ENCODE measurements around the gene MCM3AP.
"Not testable (repeated sequence)": the region's sequence is repeated elsewhere in the genome, so short reads cannot be mapped to it uniquely, and the experiment has no call there.

Gene MCM3AP

GRCh38 chr21:46243960-46244361 is 41.5 kb downstream of the MCM3AP start:
- no peak for DNase-seq (ENCODE audit: low read depth, low spot score)

- no peak for DNase-seq (ENCODE audit: low read depth, low spot score)
These were observed 42.1 kb downstream of the MCM3AP start for GRCh38 chr21:46243325-46243724.

DNA sequence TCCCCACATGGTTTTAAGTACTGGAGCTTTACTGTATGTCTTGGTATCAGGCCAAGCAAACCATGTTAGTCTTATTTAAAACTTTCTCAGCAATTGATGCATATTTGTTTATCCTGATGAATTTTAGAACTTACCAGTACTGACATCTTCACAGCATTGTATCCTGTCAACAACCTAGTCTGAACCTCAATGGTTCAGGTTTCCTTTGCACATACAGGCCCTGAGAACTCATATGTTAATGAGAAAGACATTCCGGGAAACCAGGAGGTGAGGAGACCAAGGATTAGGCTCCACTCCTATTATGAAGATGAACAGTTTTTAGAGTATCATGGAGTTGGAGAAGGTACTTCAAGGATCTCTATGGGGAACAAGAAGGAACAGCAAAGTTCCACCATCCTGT is 43.8 kb downstream of the MCM3AP start:
- not testable (repeated sequence) for DNase-seq (ENCODE audit: low read depth, low spot score)

GRCh38 chr21:46239817-46240325 is 45.5 kb downstream of the MCM3AP start:
- DNase-seq (ENCODE audit: low read depth, low spot score), result no peak

DNA sequence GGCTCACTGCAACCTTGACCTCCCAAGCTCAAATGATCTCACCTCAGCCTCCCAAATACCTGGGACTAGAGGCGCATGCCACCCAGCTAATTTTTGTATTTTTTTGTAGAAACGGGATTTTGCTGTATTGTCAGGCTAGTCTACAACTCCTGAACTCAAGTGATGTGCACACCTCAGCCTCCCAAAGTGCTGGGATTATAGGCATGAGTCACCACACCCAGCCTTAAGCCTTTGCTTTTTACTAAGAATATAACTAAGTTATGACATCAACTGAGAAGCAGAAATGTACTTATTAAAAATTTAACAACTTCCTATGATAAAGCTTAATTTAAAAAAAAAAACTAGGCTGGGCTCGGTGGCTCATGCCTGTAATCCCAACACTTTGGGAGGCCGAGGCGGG is 47.9 kb downstream of the MCM3AP start:
- DNase-seq (ENCODE audit: low read depth, low spot score), result no peak

DNA sequence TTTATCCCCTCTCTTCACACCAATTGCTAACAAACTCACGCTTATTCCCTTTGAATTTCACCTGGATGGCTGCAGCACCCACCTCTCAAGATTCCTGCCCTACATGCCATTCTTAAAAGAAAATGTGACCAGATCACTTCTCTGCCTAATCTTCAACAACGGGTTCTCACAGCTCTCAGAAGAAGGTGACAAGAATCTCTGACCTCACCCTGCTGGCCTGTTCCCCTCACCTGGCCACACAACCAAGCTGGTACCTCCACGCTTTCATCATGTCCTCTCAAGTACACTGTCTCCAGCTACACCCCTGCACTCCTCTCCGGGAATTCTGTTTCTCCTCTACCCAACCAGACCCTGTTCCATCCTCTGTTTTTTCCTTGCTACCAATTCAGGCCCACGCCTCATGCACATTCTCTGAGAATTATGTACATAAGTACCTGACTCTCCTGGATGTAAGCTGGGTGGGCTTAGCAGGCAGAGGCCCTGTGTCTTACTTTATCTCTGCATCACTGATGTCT is 50.9 kb downstream of the MCM3AP start:
- DNase-seq (ENCODE audit: low read depth, low spot score), result no peak

- DNase-seq (ENCODE audit: low read depth, low spot score), result no peak
These were observed 55.5 kb downstream of the MCM3AP start for GRCh38 chr21:46229923-46230260.

- DNase-seq (ENCODE audit: low read depth, low spot score), result no peak
These were observed 56.1 kb downstream of the MCM3AP start for GRCh38 chr21:46229133-46229922.

DNA sequence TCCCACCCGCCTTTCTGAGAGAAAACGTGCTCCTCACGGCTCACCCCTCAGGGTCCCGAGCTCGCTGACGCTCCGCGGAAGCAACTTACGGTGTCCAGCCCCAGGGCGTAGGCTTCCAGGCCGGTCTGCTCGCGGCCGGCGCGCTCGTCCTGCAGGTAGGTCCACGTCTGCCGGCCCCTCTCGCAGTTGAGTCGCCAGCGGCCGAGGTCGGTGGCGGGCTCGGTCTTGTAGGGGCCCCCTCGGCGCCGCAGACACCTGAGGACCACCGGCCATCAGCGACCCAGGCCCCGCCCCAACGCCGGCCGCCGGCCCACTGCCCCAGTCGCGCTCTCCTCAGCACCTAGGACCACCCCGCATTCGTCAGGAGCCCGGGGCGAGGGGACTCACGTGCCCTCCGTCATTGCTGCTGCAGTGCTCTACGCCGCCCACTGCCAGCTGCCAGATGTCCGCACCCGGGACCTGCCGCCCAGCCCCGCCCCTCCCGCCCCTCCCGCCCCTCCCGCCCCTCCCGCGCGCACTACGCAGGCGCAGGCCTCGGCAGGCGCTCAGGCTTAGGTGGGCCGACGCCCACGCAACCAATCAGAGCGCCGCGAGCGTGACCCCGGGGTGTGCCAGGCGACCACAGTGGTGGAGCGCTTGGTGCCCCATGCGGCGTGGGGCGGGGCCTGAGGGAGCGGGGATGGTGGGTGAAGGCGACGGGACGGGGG is 56.9 kb downstream of the MCM3AP start, which contains the start of gene LSS:
TSS of gene LSS (minus strand) at position 430 of the 707 bp plus-strand sequence. CDS start at position 401, 29 bp downstream.
- DNase-seq (ENCODE audit: low read depth, low spot score), result peak; percentile 96

DNA sequence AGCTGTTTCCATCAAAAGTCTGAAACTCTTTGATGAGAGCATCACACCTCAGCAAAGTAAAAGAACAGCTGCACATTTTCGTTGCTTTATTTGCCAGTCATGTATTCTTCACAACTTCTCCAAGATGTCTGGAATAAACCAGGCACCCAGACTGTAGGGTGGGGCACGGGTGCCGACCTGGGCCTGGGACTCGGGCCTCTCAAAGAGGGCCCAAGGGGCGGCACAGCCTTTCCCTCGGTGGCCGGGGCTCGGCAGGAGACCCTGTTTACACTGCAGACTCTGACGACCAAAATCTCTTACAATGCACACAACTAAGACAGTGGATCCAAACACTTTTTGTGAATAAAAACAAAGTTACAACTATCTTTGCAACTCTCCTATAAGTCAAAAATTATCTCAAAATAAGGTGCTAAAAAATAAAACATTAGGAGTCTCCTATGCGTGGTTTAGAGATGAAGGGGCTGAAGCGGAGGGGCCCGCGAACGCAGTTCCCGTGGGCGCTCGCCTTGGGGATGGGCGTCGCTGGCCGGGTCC is 57.5 kb downstream of the MCM3AP start:
- DNase-seq (ENCODE audit: low read depth, low spot score), result no peak

GRCh38 chr21:46226920-46227599 is 58.4 kb downstream of the MCM3AP start:
- DNase-seq (ENCODE audit: low read depth, low spot score), result no peak

GRCh38 chr21:46226146-46226545 is 59.3 kb downstream of the MCM3AP start:
- no peak for DNase-seq (ENCODE audit: low read depth, low spot score)

DNA sequence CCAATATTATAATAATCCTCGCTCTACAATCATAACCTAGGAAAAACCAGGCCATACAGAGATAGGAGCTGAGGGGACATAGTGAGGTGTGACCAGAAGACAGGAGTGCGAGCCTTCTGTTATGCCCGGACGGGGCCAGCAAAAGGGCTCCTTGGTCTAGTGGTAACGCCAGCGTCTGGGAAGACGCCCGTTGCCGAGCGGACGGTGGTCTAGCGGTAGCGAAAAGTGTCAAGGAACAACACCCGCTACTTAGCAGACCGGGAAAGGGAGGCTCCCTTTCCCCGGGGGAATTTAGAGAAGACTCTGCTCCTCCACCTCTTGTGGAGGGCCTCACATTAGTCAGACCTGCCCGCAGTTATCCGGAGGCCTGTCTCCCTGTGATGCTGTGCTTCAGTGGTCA is 61.8 kb downstream of the MCM3AP start:
- not testable (repeated sequence) for DNase-seq (ENCODE audit: low read depth, low spot score)

- DNase-seq (ENCODE audit: low read depth, low spot score), result no peak
These were observed 62.2 kb downstream of the MCM3AP start for GRCh38 chr21:46223217-46223616.

GRCh38 chr21:46222436-46223116 is 62.8 kb downstream of the MCM3AP start:
- DNase-seq (ENCODE audit: low read depth, low spot score), result no peak

DNA sequence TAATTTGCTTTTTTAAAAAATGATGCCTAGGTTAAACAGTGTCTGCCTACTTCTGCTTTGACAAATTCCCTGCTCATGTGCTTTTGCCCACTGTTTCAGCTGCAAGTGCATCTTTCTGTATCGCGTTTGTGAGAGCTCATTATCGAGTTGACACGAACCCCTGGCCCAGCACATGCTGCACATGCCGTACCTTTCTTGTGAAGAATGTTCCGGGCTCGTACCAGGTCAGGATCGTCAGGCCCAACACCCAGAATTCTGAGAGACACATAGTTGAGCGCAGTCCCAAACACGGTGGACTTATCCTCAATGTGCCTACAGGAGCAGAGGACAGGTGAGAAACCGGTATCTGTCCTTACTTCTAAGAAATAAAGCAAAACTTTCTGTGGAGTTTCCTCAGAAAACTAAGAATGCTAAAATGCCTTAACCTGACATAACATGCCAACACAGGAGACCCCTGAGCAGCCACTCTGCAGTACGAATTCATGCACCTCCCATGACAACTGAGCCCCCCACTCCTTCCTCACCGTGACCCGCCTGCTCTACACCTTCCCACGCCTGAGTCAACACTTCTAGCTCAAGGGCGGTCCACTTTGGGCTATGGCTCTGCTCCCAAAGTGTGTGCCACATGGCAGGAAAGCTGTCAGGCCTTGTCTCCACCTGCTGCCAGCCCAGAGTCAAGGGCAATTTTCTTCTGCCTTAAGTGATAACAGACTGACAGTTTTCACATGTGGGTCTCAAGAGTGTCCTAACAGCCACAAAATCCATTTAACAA is 63.6 kb downstream of the MCM3AP start:
- DNase-seq (ENCODE audit: low read depth, low spot score), result no peak

GRCh38 chr21:46220847-46221246 is 64.6 kb downstream of the MCM3AP start:
- no peak for DNase-seq (ENCODE audit: low read depth, low spot score)

DNA sequence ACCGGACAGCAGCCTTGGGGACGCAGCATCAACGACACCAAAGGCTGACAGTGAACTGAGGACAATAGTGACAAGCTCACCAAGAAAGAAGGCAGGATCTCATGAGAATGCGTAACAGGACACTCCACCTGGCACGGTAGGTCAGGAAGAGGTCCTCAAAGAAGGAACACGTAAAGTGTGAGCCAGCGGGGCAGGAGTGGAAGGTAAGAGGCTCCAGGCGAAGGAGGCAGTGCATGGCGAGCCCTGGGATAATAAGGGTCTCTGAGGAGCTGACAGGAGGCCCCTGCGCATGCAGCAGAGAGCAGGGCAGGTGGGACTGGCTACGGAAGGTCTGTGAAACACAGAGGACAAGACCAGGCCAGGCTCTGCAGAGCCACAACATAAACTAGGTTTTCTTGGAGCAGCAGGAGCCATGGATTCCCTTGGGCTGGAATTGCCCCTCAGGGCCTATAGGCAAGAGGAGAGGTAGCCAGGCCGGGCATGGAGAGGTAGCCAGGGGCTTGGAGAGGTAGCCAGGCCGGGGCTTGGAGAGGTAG is 65.1 kb downstream of the MCM3AP start:
- no peak for DNase-seq (ENCODE audit: low read depth, low spot score)

- no peak for DNase-seq (ENCODE audit: low read depth, low spot score)
These were observed 65.7 kb downstream of the MCM3AP start for GRCh38 chr21:46219591-46220239.

All from ELF-1 (cell line).